GM21515 (cell line): ENCODE data around the gene SNAP25.

Experiments
- ATAC-seq: cut with Tn5 transposase; IDR thresholded peaks from one replicate; pipeline ENCODE4 v1.9.1; 2021; ENCODE audit not compliant: unreplicated experiment

The SNAP25 gene

DNA sequence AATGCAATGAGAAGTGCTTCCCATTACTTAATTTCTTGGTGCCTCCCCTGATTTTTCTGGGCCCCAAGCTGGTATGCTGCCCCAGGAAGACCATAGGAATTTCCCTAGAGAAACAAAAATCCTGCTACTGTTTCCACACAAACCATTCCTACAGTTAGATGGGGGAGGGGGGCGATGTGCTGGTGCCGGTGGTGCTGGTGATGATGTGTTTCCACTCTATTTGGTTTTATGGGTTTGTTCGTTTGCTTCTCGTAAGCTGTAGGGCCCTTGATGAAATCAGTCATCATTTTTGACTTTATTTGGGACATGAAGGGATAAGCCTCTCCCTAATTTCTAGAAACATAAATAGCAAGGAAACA, 110.2 kb downstream of the SNAP25 start:
- no peak for ATAC-seq

DNA sequence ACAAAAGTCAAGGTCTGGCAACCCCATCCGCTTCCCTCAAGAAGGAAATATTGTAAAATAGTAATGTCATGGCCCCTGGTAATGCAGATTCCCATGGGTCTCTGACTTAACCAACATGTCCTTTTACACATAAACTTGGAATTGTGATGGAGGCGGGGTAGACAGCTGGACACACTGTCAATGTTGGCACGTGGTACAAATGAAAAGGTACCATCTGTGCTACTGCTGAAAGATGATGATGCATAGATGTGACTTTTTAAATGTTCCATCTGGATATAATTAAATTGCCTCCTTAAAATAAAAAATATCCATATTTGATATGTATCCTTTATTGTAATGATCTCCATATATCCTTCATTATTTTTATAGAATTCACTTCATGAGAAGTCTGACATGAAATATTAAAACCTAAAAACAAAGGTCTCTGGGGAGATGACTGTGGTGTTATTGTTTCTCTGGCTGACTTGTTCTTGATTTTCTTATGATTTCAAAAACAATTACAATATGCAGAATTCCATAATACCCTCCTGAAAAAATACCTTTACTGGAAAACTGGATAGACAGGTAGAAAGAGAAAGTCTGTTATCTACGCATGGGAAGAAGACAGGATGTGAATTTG, 110.9 kb downstream of the SNAP25 start:
- no peak for ATAC-seq

DNA sequence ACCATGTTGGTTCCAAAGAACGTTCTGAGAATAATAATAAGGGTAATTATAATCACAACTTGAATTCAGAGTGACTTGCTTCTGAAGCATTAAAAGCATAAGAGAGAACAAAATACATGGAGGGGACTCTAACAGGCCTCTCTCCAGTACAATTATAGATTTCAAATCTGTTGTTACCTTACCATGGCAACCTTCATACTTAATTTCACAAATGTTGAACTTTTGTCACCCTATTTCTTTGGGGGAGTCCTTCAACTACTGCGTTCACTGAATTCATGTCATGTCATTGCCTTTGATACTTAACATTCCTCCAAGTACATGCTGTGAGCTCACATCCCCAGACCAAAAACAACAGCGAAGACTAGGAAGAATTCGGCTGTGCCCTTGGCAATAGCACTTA, 111.4 kb downstream of the SNAP25 start:
- ATAC-seq = no peak

DNA sequence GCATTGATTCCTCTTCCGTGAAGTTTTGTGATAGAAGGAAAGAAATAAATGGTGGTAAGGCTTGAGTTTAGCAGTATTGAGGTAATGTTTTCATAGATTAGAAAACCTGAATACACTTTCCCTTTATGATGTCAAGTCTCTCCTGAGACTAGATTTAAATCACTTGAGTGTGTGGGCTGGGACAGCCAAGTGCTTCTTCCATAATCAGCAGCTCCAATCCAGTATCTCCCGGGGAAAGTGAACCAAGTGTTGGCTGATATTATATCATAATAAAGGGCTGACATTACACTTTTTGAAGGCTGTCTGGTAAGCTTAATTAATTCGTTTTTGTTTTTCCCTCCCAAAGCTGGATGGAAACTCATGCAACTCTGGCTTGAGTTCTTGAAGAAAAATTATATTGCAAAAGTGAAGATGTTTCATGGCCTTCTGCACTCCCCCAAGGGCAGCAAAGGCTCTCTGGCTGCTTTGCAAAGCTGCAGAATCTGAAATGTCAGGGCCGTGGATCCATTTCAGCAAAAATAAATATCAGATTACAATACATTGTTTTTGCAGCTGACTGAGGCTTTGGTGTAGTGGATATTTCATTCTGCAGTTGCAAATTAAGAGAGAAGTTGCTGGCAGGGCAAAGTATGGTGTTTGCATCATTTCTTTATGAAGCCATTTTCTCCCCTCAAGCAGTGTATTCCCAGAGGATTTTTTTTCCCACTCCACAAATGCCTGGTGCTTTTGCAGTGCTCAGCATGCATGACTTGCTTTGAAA, 114.2 kb downstream of the SNAP25 start:
- ATAC-seq = no peak

DNA sequence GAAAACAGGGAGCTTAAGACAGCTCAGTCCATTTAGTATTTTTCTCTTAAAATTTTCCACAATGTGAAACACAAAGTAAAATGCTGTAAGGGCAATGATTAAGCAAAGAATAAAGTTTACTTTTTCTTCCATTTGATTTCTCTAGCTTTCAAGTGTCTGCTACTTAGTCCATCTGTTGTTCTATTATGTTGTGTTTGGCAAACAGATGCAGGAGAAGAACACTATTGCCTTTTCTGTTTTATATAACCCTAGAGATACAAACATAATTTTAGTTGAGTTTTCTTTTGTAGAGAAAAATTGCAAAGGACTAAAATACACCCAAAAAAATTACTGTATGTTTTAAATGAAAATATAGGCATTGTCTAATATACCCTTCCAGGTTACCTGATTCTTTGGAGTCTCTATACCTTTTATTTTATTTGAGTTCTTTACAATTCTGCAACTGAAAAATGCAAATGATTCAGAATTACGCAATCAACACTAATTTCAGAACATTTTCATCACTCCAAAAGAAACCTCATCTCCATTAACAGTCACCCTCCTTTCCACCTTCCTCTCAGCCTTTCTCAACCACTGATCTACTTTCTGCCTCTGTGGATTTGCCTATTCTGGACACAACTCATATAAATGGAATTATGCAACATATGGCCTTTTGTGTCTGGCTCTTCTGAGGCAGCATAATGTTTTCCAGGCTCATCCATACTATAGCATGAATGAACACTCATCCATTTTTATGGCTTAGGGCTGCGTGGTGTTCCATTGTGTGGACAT, 118.5 kb downstream of the SNAP25 start:
- no peak for ATAC-seq

DNA sequence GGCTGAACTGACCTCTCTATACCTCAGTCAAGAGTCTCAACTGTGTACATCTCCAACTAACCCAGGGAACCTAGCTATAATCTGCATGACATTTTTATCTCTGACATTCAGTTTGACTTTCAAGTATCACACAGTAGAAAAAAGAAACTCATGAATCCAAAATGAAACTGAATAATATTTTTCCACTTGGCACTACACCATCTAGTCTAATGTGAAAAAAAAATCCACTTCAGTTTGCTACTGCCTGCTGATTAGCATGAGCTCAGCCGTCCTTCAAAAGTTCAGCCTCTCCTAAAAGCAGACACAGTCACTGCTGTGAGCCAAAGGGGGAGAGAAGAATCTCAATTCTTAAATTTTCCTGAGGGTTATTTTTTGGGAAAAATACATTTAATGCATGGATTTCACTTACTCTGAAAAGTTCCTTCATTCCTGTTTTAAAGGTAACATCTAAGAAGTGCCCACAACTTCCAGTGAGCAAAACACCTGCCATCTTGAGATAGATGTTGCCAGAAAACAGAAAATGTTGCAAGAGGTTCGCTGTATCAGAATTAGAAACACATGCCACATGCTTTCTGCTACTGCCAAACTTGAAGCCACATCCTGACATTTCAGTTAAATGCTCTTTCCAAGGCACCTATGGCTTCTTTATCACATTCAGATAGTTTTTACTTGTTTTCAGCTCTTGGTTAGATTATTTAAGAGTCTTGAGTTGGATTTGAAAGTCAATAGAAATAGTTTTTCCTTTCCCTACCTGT, 120.0 kb downstream of the SNAP25 start:
- ATAC-seq = no peak

DNA sequence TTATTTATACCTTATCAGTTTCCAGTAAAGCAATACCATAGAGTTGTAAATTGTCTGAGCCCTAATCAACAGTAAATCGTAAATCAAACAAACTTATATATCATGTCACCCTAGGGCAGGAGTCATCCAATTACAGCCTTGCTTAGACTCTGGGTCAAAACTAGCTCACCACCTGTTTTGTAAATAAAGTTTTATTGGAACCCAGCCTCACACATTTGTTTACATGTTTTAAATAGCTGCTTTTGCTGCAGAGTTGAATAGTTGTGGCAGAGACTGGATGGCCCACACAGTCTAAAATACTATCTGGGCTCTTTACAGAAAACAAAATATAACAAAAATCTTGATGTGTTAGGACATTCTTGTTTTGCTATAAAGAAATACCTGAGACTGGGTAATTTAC, 121.0 kb downstream of the SNAP25 start:
- no peak for ATAC-seq

DNA sequence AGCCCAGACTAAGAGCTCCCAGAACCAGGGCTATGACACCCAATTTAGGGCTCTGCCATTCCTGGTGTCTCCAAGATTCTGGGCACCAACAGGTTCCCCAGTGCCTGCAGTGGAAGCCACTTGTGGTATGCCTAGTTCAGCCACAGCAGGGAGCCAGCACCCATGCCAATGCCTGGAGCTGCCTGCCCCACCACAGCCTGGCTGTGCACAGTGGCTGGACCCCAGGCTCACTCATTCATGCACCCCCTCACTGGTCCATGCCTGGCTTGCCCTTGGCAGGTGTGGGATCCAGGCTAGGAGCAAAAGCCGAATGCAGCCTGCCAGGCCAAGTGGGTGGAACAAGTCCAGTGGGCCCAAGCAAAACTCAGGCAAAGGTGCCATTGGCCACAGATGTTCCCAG, 123.5 kb downstream of the SNAP25 start:
- ATAC-seq = no peak

DNA sequence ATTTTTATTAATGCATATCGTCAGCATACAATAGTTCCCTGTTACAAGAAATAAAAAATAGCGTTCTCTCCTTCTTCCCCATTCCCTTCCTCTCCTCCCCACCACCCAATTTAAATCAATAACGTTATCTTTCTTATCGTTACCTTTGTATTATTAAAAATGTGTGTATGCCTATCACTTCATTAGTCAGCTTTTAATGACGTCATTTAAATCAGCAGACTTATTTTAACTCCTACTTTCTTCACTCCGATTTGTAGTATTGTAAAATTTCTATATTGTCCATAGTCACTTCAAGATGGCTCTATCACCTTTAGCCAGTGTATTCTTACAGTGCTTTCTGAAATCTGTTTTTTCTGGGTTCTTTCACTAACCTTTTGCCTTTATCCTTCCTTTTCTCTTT, 126.3 kb downstream of the SNAP25 start:
- no peak for ATAC-seq

DNA sequence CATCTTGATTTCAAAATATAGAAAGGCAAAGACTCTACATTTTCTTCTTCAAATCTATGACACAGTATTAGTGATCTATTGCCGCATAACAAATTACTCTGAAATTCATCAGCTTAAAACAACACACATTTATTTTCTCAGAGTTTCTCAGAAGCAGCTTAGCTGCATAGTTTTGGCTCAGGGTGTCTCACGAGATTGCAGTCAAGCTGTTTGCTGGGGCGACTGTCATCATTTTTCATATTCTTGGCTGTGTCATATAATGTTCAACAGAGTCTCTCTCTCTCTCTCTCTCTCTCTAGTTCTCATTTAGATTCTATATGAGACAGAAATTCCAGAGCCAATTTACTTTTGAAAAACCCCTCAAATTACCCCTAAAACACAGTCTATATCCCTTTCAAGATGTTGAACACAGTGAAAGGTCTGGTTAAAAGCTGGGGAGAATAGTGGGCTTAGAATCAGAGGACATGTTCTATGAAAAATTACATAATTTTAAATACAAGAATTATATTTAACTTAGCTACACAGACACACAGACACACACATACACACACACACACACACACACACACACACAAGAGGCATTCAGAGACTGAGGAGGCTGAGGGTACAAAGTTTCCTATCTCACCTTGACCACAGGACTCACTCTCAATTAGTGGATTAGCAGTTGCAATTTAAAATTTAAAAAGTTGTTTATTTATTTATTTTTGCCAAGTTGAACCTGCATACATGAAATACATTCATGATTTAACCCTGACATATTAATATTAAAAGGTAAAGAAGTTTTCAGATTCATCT, 128.7 kb downstream of the SNAP25 start:
- no peak for ATAC-seq

DNA sequence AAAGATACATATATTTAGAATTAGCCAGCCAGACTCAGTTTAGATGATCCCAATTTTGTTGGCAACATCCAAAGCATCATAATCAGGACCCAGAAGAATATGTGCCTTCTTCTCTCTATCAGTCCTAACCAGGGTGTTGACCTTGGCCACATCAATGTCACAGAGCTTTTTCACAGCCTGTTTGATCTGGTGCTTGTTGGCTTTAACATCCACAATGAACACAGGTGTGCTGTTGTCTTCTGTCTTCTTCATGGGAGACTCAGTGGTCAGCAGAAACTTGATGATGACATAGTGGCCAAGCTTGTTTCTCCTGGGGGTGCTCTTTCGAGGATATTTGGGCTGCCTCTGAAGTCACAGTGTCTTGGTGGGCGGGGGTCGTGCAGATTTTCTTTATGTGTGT, 130.5 kb downstream of the SNAP25 start:
- no peak for ATAC-seq

DNA sequence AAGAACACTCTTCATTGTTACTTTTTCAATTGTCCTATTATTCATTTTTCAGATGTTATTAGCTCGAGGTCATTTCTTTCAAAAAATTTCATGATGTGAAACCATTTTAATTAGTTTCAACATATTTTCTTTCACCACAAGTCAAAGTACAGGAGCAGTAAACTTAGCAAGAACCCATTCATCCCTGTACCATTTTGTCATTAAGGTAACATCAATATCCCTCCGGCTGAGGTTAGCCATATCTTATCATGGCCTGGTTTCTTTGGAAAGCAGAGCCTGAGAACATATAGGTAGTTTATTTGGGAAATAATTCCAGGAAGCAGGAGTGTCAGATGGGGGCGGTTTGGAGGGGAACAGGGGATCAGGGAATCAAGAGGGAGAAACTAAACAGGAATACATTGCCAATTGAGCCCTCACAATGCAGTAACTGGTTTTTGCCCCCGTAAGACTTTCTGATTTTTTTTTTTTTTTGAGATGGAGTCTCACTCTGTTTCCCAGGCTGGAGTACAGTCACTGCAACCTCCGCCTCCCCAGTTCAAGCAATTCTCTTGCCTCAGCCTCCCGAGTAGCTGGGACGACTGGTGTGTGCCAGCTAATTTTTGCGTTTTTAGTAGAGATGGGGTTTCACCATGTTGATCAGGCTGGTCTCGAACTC, 131.7 kb downstream of the SNAP25 start:
- ATAC-seq = no peak

DNA sequence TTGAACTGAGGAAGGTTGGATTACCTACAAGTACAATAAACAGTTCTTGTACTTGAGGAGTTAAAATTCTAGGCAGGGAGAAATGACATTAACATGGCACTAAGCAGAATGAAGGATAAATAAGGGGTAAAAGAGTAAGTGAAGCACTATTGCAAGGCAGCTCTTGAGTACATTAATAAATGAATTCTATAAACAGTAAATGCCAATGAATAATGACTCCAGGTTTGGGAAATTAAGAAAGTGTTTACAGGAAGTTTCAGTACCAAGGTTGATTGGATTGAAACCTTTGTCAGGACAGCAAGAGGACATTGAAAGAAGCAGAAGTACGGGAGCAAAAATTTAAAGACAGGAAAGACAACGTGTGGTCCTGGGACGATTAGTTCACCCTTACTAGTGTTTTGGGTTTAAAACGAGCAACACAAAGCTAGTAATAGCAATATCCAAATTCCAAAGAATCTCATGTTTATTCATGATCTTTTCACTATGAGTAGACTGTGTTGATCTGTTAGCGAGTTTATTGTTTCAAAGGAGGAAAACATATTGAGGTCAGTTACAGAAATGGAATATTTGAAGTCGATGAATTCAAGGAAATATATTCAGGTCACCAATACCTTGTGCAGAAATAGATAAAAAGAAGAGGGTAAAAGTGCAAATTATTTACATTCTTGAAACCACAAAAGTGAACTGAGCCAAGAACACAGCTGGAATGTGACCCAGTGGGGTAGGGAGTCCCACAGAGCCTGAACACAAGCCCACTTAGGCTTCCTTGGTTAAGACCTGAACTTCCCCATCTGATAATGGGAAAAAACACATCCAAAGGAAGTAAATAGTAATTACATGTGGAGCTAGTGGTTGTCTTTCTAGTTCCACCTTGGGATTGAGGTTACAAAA, 134.5 kb downstream of the SNAP25 start:
- ATAC-seq = no peak

DNA sequence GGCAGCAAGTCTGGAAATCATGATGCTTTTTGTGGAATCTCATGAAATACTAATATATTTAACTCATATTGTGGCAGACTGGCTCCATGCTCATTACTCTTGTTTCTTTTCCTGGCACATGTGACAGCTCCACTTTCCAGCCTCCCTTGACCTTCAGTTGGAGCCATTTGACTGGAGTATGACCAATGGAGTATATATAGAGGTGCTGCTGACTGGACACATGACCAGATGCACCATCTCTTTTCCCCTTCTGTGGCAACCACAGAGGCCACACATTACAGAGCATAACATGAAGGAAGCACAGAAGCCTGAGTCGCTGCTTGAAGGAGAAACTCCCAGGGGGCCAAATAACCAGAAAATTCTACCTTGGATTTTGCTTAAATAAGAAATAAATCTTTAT, 138.0 kb downstream of the SNAP25 start:
- ATAC-seq = no peak
